OCI-LY3 (cell line): ENCODE results near the gene ABCF3.

Experiments
- CTCF ChIP-seq: fragments of 200-600, 300-600 bp; sonication (generic); IDR thresholded peaks from 2 replicates; pipeline ENCODE4 v1.5.1; 2014; ENCODE audit warnings: antibody characterized with exemption, low read length, low read depth
- EZH2phosphoT487 ChIP-seq: fragments of 200-600 bp; shearing (Covaris generic); IDR thresholded peaks from 2 replicates; pipeline ENCODE4 v1.6.1; 2018; ENCODE audit warnings: antibody characterized with exemption, mixed run types, low read depth

- TF ChIP-seq CTCF (no peak), EZH2phosphoT487 (no peak)
These were observed 3.4 kb downstream of the ABCF3 start for GRCh38 chr3:184189421-184189820.
